Ishikawa (cell line): ENCODE measurements around the gene UBXN10.

Experiments used
- CREB1 ChIP-seq: IDR thresholded peaks from 2 replicates; pipeline ENCODE4 v1.6.1; 2012; ENCODE audit warnings: low read depth
- EP300 ChIP-seq: IDR thresholded peaks from 2 replicates; pipeline ENCODE4 v1.6.1; 2012; ENCODE audit warnings: borderline replicate concordance
- MAX ChIP-seq: IDR thresholded peaks from 2 replicates; pipeline ENCODE4 v1.6.1; 2012
- REST ChIP-seq: IDR thresholded peaks from 2 replicates; pipeline ENCODE4 v1.6.1; 2012; ENCODE audit warnings: low read depth, mild to moderate bottlenecking
- TEAD4 ChIP-seq: IDR thresholded peaks from 2 replicates; pipeline ENCODE4 v1.6.1; 2012
- USF1 ChIP-seq: IDR thresholded peaks from 2 replicates; pipeline ENCODE4 v1.6.1; 2012

GRCh38 chr1:20152599-20152930 lies 33.3 kb upstream of the UBXN10 start:
- TF ChIP-seq USF1 (no peak), MAX (no peak), CREB1 (no peak), EP300 (no peak), REST (no peak), TEAD4 (no peak)
